ENCODE data around the gene EEF2.

DNA sequence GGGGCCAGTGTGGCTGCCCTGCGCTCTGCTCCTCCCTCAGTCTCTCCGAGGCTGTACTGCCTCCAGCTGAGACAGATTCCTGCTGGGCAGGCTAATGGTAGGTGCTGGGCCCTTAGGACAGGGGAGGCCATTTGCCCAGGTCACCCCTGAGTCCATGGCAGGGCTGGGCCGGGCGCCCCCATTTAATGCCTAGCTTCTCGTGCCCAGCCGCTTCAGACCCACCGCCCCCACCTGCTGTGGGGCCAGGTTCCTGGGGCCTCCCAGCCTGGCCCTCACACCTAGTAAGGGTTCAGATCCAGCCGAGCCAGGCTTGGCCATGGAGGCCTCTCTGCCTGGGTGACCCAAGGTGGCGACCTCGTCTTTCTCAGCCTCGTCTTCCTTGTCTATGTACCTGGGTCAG lies 40.1 kb upstream of the EEF2 start:
- no peak for TF ChIP-seq POLR2A (IDR thresholded peaks at IDR 0.05; ENCODE audit: low read length)
- TF ChIP-seq GATA1 (IDR thresholded peaks at IDR 0.05; ENCODE audit: low read depth, low read length), result no peak

All from erythroblast (primary cell).